Pancreas (tissue), 10 donors: ENCODE data around the gene ADM2. TPM values are rescaled to one million over a fixed set of nuclear protein-coding genes. Genes with fewer than 3 reads are reported as not detected.

Experiments
- ATAC-seq, 4 donors: fragments of 200-7000 bp; cut with Tn5 transposase; one replicate each; pipeline versions ENCODE4 v1.8.0 to v1.9.1; 2020; ENCODE audit warnings: mild to moderate bottlenecking in 4 of 4, moderate library complexity in 4 of 4
- DNase-seq, 6 donors: peaks; one replicate each; pipeline ENCODE4 v3.0.0-alpha.2; 2020
- FAIRE-seq: peaks from 2 replicates; lab custom pipeline; 2012; peaks lifted over from hg19 to GRCh38; lab: Jason Lieb, UNC
- H3K27ac ChIP-seq, 4 donors: fragments of 200-600 bp; sonication (generic); 1 replicate in 3 of 4; 2 replicates in 1 of 4; pipeline versions ENCODE4 v1.5.0 to v1.8.0; 2020
- H3K27me3 ChIP-seq, 4 donors: fragments of 200-600 bp; one replicate each; pipeline ENCODE4 v1.8.0; 2021
- H3K36me3 ChIP-seq, 3 donors: fragments of 200-600 bp; sonication (generic) in 1 of 3; one replicate each; pipeline versions ENCODE4 v1.5.0 to v1.8.0; 2020 to 2021
- H3K4me1 ChIP-seq, 3 donors: fragments of 200-600 bp; one replicate each; pipeline ENCODE4 v1.8.0; 2021
- H3K4me3 ChIP-seq, 4 donors: fragments of 200-600 bp; sonication (generic) in 2 of 4; one replicate each; pipeline versions ENCODE4 v1.5.0 to v1.8.0; 2020 to 2021
- H3K9me3 ChIP-seq, 4 donors: fragments of 200-600 bp; one replicate each; pipeline ENCODE4 v1.8.0; 2021
- CTCF ChIP-seq, 4 donors: fragments of 200-600 bp; sonication (generic) in 3 of 4; IDR thresholded peaks; one replicate each; pipeline versions ENCODE4 v1.5.0 to v1.8.0; 2021; ENCODE audit warnings: antibody characterized with exemption in 4 of 4
- WGBS, 2 donors: extraction: QIAGEN DNeasy Blood & Tissue Kit; methylation state at CpG; one replicate each; pipeline ENCODE4 v1.1.7; 2013; 5-methylcytosine and 5-hydroxymethylcytosine counted together
- intact Hi-C, 3 donors: fragments of 100-400 bp; cut with DNase I; formaldehyde crosslinking; loops; one replicate each; pipeline versions ENCODE4 v1.11.1 to v1.14.2; 2022
- polyA plus RNA-seq, 2 donors: library from polyadenylated mRNA; stranded (reverse); fragments of 200-250 nt; gene quantifications; one replicate each; pipeline ENCODE4 v1.2.3, GENCODE V29; 2013
- total RNA-seq, 6 donors: library from RNA; stranded (reverse); fragmentation: NEBNext Ultra II Directional in 4 of 6; extraction: Animal tissue kit (Norgen Biotek cat#: 25700) in 4 of 6; gene quantifications; one replicate each; pipeline versions ENCODE4 v1.2.1 to v1.2.4, GENCODE V29; 2021 to 2023
- donor health status: healthy with polysubstance abuse.
- donor health status: DM: no; HTN: no; CAD: no; lungs with moderate emphysema.
- donor health status: DM: no; HTN: no; CAD: no.
- donor health status: control.
- donor health status: control.
- donor health status: Bipolar disorder and iron deficiency.
- donor health status: DM: yes; HTN: yes; CAD: no.
- donor health status: DM: no; HTN: no; CAD: no.
- donor health status: DM: no; HTN: no; CAD: no.
- donor health status: DM: yes; HTN: yes; CAD: no.

Gene ADM2
- total and polyA plus RNA-seq, 8 donors = 2.1 to 44.3 (median 5.8) TPM

DNA sequence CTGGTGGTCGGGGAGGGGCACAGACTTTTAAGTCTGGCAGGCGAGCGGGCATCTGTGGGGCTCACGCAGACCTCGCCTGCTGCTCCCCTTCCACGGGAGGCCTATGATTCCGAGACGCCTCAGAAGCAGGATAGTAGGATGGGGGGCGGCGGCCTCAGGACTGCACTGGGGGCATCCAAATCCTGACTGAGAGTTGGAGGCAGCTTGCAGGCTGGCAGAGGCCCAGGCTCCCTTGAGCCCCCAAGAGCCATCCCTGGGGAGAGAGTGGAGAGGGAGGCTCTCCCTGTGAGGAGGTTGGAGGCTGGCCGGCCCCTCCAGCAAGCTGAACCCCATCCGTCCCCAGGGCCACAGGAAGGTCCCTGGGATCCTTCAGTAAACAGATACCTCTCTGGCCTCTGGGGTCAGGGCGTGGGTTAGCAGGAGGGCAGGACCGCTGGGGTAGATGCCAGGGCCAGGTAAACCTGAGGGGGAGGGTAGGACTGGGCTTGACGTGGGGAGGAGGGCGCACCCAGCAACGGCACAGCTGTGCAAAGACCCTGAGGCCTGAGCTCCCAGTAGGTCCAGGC is 39.8 kb upstream of the ADM2 start:
- no peak overlapping the region for H3K27ac ChIP-seq
- no peaks in the 10 kb centered on the region for H3K27me3 ChIP-seq
- intact Hi-C loops = no loop called here
- peaks cover 0 to 51% (median 7%) of the 10 kb centered on the region in 3 donors for H3K36me3 ChIP-seq
- H3K4me3 ChIP-seq = no peak overlapping the region
- ATAC-seq (no peak), FAIRE-seq (no peak), DNase-seq (peak in 3 of 6 donors; percentile 10 to 64 (median 37))
- WGBS, 2 donors = 88 to 92% methylated on average over 17 of the region's 17 CpGs
- TF ChIP-seq CTCF (IDR thresholded peaks at IDR 0.05) = no peak
- H3K4me1 ChIP-seq = no peaks in the 10 kb centered on the region
- no peaks in the 10 kb centered on the region for H3K9me3 ChIP-seq

GRCh38 chr22:50443197-50443596 is 38.1 kb upstream of the ADM2 start:
- Histone ChIP-seq H3K4me1 (no peaks in the 10 kb centered on the region), H3K36me3 (peaks cover 0 to 54% (median 8%) of the 10 kb centered on the region in 3 donors), H3K27me3 (no peaks in the 10 kb centered on the region), H3K27ac (no peak overlapping the region), H3K9me3 (no peaks in the 10 kb centered on the region), H3K4me3 (no peak overlapping the region)
- no peak for TF ChIP-seq CTCF (IDR thresholded peaks at IDR 0.05)
- intact Hi-C loops = no loop called here
- WGBS, 2 donors = 88 to 91% methylated on average over 15 of the region's 15 CpGs
- ATAC-seq = peak in 1 of 4 donors; percentile 1
- FAIRE-seq = no peak
- peak in 3 of 6 donors; percentile 16 to 69 (median 36) for DNase-seq

- FAIRE-seq (no peak), DNase-seq (peak in 3 of 6 donors; percentile 3 to 74 (median 39)), ATAC-seq (peak in 3 of 4 donors; percentile 1 to 5 (median 4))
- H3K27ac ChIP-seq = no peak overlapping the region
- peaks cover 0 to 54% (median 11%) of the 10 kb centered on the region in 3 donors for H3K36me3 ChIP-seq
- no peaks in the 10 kb centered on the region for H3K4me1 ChIP-seq
- no peak for TF ChIP-seq CTCF (IDR thresholded peaks at IDR 0.05)
- H3K4me3 ChIP-seq = no peak overlapping the region
- WGBS, 2 donors = 73 to 77% methylated on average over 27 to 28 of the region's 28 CpGs
- intact Hi-C loops = no loop called here
- H3K9me3 ChIP-seq = no peaks in the 10 kb centered on the region
- H3K27me3 ChIP-seq = no peaks in the 10 kb centered on the region
These were observed 37.3 kb upstream of the ADM2 start for GRCh38 chr22:50443801-50444625.

DNA sequence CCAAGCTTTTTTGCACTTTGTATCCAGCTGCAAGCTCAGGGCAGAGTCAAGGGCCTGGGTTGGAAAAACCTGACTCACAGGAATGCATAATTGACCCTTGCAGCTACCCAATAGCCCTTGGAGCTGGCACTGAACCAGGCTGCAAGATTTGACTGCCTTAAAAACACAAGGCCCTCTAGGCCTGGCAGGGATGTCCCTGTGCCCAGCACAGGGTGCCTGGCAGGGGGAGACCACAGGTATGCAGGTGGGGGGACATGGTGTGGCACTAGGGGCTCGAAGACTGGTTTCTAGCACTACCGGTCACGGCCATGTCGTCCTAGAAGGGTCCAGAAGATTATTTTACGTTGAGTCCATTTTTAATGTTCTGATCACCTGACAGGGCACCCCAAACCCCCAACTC is 36.7 kb upstream of the ADM2 start:
- Histone ChIP-seq H3K27ac (no peak overlapping the region), H3K4me3 (no peak overlapping the region), H3K9me3 (no peaks in the 10 kb centered on the region), H3K4me1 (no peaks in the 10 kb centered on the region), H3K27me3 (no peaks in the 10 kb centered on the region), H3K36me3 (peaks cover 0 to 53% (median 8%) of the 10 kb centered on the region in 3 donors)
- FAIRE-seq (no peak), ATAC-seq (peak in 3 of 4 donors; percentile 2 to 8 (median 5)), DNase-seq (peak in 3 of 6 donors; percentile 25 to 59 (median 29))
- no peak for TF ChIP-seq CTCF (IDR thresholded peaks at IDR 0.05)
- intact Hi-C loops = no loop called here
- 82 to 88% methylated on average over 5 of the region's 5 CpGs for WGBS, 2 donors
